AML-193 (cell line): ENCODE results near the gene CDRT4.

Experiments
- DNase-seq, 2 experiments: peaks; one replicate each; lab custom pipeline; 2025; lab: John Stamatoyannopoulos, UW

CDRT4 gene

GRCh38 chr17:15431766-15432165, 35.7 kb downstream of the CDRT4 start:
- no peak for DNase-seq

GRCh38 chr17:15431196-15431595, 36.2 kb downstream of the CDRT4 start:
- DNase-seq = no peak

- no peak for DNase-seq
Measured at GRCh38 chr17:15424521-15424920, 42.9 kb downstream of the CDRT4 start.

- no peak for DNase-seq
Measured at GRCh38 chr17:15422392-15422965, 44.9 kb downstream of the CDRT4 start.

GRCh38 chr17:15418781-15419180, 48.6 kb downstream of the CDRT4 start:
- no peak for DNase-seq

GRCh38 chr17:15414532-15415306, 52.7 kb downstream of the CDRT4 start:
- DNase-seq = no peak

GRCh38 chr17:15413101-15413771, 54.2 kb downstream of the CDRT4 start:
- DNase-seq = no peak

GRCh38 chr17:15412606-15413005, 54.8 kb downstream of the CDRT4 start:
- DNase-seq = no peak

- DNase-seq = peak; percentile 1 to 17
Measured at GRCh38 chr17:15411384-15412198, 55.8 kb downstream of the CDRT4 start.

- no peak for DNase-seq
Measured at GRCh38 chr17:15409721-15410250, 57.6 kb downstream of the CDRT4 start.

GRCh38 chr17:15408803-15409202, 58.6 kb downstream of the CDRT4 start:
- DNase-seq = no peak

GRCh38 chr17:15406081-15406480, 61.3 kb downstream of the CDRT4 start:
- DNase-seq = no peak

- no peak for DNase-seq
Measured at GRCh38 chr17:15405058-15405415, 62.4 kb downstream of the CDRT4 start.

GRCh38 chr17:15404106-15405057, 63.0 kb downstream of the CDRT4 start:
- no peak for DNase-seq

GRCh38 chr17:15403276-15403939, 64.0 kb downstream of the CDRT4 start:
- DNase-seq = no peak

GRCh38 chr17:15399443-15399842, 68.0 kb downstream of the CDRT4 start:
- no peak for DNase-seq

GRCh38 chr17:15398736-15399331, 68.6 kb downstream of the CDRT4 start:
- no peak for DNase-seq

GRCh38 chr17:15398291-15398690, 69.1 kb downstream of the CDRT4 start:
- DNase-seq = no peak

- DNase-seq = no peak
Measured at GRCh38 chr17:15397620-15398019, 69.8 kb downstream of the CDRT4 start.

GRCh38 chr17:15395091-15395490, 72.3 kb downstream of the CDRT4 start:
- no peak for DNase-seq
